Sigmoid colon (tissue), 7 donors: ENCODE results near the gene RBBP5. TPM values are rescaled to one million over a fixed set of nuclear protein-coding genes. Genes with fewer than 3 reads are reported as not detected.

Source experiments
- DNase-seq: peaks from one replicate; pipeline ENCODE4 v3.0.0-alpha.2; 2019
- H3K27ac ChIP-seq, 4 donors: fragments of 200-600 bp; sonication (generic); one replicate each; pipeline ENCODE4 v1.5.1; 2016 to 2019; ENCODE audit warnings: mild to moderate bottlenecking in 1 of 4
- H3K27me3 ChIP-seq, 3 donors: fragments of 200-600 bp; sonication (generic); one replicate each; pipeline ENCODE4 v1.5.1; 2019; ENCODE audit warnings: mild to moderate bottlenecking in 1 of 3
- H3K36me3 ChIP-seq, 4 donors: fragments of 200-600 bp; sonication (generic); one replicate each; pipeline ENCODE4 v1.5.1; 2016 to 2019
- H3K4me1 ChIP-seq, 4 donors: fragments of 200-600 bp; sonication (generic); one replicate each; pipeline ENCODE4 v1.5.1; 2017 to 2019
- H3K4me3 ChIP-seq, 4 donors: fragments of 200-600 bp; sonication (generic); one replicate each; pipeline ENCODE4 v1.5.1; 2017 to 2019; ENCODE audit warnings: mild to moderate bottlenecking in 2 of 4, moderate library complexity in 1 of 4
- H3K9me3 ChIP-seq, 4 donors: fragments of 200-600 bp in 3 of 4; sonication (generic) in 3 of 4; one replicate each; pipeline versions ENCODE4 v1.5.1 to v1.6.1; 2013 to 2019
- EP300 ChIP-seq, 4 donors: sonication (generic); formaldehyde crosslinking; IDR thresholded peaks; one replicate each; pipeline ENCODE4 v1.6.1; 2017; ENCODE audit warnings: antibody characterized with exemption in 4 of 4
- POLR2A ChIP-seq, 2 donors: fragments of 450-650 bp; IDR thresholded peaks; one replicate each; pipeline ENCODE4 v1.6.1; 2016; ENCODE audit warnings: antibody characterized with exemption in 2 of 2, mild to moderate bottlenecking in 2 of 2, moderate library complexity in 2 of 2
- POLR2AphosphoS5 ChIP-seq, 4 donors: sonication (generic); formaldehyde crosslinking; IDR thresholded peaks; one replicate each; pipeline ENCODE4 v1.6.1; 2017; ENCODE audit warnings: antibody characterized with exemption in 4 of 4
- WGBS, 2 donors: extraction: QIAGEN DNeasy Blood & Tissue Kit; methylation state at CpG; one replicate each; pipeline ENCODE4 v1.1.7; 2013; 5-methylcytosine and 5-hydroxymethylcytosine counted together
- intact Hi-C: fragments of 100-400 bp; cut with DNase I; formaldehyde crosslinking; loops from one replicate; pipeline ENCODE4 v1.15.1; 2023
- polyA plus RNA-seq, 3 donors: library from polyadenylated mRNA; stranded (reverse); fragments of 200-250 nt; gene quantifications; one replicate each; pipeline ENCODE4 v1.2.3, GENCODE V29; 2013
- total RNA-seq, 4 donors: library from RNA; depleted of rRNA; stranded (reverse); fragments of >200 nt; gene quantifications; one replicate each; pipeline ENCODE4 v1.1.0, GENCODE V29; 2016
- TF ChIP-seq, protein P1 (sequence below), 4 experiments: fragments of 450-650 bp in 3 of 4; fragments of 200-600 bp in 1 of 4; IDR thresholded peaks; one replicate each; pipeline ENCODE4 v1.5.1; 2016 to 2019; ENCODE audit warnings: antibody characterized with exemption in 4 of 4, mild to moderate bottlenecking in 3 of 4, moderate library complexity in 2 of 4
- donor health status: healthy with polysubstance abuse.
- donor health status: Bipolar disorder and iron deficiency.
- donor health status: healthy.

RBBP5 gene
- total and polyA plus RNA-seq, 7 donors: 6.6 to 36.5 (median 12.2) TPM

DNA sequence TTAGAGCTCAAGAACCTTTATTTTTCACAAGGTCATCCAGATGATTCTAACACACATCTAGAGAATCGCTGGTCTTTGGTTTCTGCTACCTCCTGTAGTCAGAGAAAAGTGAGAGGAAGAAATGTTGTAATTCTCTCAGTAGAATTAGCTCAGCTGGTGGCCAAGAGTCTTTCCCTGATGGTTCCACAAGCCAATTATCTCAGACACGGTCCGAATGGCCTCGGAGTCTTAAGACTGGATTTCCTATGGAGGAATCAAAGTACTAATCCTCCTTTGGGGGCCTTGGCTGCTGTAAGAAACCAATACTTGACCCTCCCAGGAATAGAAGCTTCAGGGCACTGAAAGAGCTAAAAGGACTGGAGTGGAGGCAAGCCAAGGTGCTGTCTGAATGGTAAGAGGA lies 39.3 kb downstream of the RBBP5 start:
- no peaks in the 10 kb centered on the region for H3K9me3 ChIP-seq
- no peak overlapping the region for H3K4me3 ChIP-seq
- intact Hi-C loops: no loop called here
- H3K4me1 ChIP-seq: no peaks in the 10 kb centered on the region
- H3K27ac ChIP-seq: no peak overlapping the region
- TF ChIP-seq POLR2A (IDR thresholded peaks at IDR 0.05) (no peak), EP300 (IDR thresholded peaks at IDR 0.05) (no peak), POLR2AphosphoS5 (IDR thresholded peaks at IDR 0.05) (no peak)
- TF ChIP-seq, protein P1, sequence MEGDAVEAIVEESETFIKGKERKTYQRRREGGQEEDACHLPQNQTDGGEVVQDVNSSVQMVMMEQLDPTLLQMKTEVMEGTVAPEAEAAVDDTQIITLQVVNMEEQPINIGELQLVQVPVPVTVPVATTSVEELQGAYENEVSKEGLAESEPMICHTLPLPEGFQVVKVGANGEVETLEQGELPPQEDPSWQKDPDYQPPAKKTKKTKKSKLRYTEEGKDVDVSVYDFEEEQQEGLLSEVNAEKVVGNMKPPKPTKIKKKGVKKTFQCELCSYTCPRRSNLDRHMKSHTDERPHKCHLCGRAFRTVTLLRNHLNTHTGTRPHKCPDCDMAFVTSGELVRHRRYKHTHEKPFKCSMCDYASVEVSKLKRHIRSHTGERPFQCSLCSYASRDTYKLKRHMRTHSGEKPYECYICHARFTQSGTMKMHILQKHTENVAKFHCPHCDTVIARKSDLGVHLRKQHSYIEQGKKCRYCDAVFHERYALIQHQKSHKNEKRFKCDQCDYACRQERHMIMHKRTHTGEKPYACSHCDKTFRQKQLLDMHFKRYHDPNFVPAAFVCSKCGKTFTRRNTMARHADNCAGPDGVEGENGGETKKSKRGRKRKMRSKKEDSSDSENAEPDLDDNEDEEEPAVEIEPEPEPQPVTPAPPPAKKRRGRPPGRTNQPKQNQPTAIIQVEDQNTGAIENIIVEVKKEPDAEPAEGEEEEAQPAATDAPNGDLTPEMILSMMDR (IDR thresholded peaks at IDR 0.05): no peak
- 94 to 96% methylated on average over 4 of the region's 4 CpGs for WGBS, 2 donors
- no peak for DNase-seq
- H3K36me3 ChIP-seq: peaks cover 0 to 47% (median 5%) of the 10 kb centered on the region in 4 donors
- no peaks in the 10 kb centered on the region for H3K27me3 ChIP-seq

DNA sequence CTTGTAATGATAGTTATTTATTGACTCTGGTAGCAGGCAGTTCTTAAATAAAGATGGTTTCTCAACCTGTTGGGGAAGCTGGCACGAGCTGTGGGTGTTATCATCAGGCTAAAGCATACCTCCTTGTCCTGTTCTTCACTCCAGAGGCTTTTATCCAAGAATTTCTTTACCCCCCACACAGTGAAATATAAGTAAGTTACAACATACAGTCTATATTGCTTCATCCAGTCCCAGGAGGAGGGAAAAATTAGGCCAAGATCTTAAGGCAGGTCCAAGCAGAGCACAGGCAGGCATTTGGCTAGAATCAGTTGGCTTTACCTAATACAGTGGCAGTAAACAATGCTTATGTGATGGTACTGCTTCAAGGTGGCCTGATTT lies 43.9 kb downstream of the RBBP5 start:
- Histone ChIP-seq H3K9me3 (no peaks in the 10 kb centered on the region), H3K4me3 (no peak overlapping the region), H3K36me3 (peaks cover 0 to 5% (median 0%) of the 10 kb centered on the region in 4 donors), H3K27me3 (no peaks in the 10 kb centered on the region), H3K27ac (no peak overlapping the region), H3K4me1 (no peaks in the 10 kb centered on the region)
- intact Hi-C loops: no loop called here
- 81 to 82% methylated on average over 1 of the region's 1 CpG for WGBS, 2 donors
- TF ChIP-seq POLR2AphosphoS5 (IDR thresholded peaks at IDR 0.05) (no peak), POLR2A (IDR thresholded peaks at IDR 0.05) (no peak), EP300 (IDR thresholded peaks at IDR 0.05) (no peak)
- TF ChIP-seq, protein P1 (IDR thresholded peaks at IDR 0.05): no peak
- DNase-seq: no peak

DNA sequence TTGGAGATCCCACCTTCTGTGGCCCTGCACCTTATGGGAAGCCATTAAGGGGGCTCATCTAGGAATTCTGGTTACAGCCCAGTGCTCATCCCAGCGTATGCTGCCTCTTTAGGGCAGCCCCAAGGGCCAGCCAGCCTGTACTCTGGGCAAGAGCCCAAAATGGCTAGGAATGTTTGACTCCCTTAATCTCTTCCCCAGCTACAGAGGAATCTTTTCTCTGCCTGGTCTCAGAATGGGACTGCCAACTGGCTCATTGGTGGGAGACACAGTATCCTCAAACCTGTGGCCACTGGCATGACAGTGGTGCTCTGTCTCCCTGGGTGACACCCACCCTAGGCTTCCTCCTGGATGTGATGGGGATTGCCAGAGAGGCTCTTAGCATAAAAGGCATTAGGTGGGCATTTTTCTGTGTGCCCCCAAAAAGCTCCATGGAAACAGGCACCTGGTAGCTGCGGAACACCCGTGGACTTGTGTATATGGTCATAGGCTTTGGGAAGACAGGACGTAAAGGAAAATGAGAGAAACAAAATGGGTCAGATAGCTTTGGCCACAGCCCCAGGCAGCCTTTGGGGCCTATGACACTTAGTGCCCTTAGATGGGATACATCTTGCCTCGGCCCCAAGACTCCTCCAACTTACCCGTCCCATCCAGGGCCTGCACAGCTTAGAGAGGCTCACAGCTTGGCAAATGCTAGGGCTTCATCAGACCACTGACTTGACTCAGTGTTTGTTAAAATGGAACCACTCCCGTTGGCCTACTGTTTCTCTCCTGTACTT lies 44.4 kb downstream of the RBBP5 start:
- intact Hi-C loops: no loop called here
- TF ChIP-seq EP300 (IDR thresholded peaks at IDR 0.05): no peak
- no peak for TF ChIP-seq POLR2AphosphoS5 (IDR thresholded peaks at IDR 0.05)
- TF ChIP-seq POLR2A (IDR thresholded peaks at IDR 0.05): no peak
- TF ChIP-seq, protein P1 (IDR thresholded peaks at IDR 0.05): no peak
- 94% methylated on average over 7 of the region's 7 CpGs for WGBS, 2 donors

DNA sequence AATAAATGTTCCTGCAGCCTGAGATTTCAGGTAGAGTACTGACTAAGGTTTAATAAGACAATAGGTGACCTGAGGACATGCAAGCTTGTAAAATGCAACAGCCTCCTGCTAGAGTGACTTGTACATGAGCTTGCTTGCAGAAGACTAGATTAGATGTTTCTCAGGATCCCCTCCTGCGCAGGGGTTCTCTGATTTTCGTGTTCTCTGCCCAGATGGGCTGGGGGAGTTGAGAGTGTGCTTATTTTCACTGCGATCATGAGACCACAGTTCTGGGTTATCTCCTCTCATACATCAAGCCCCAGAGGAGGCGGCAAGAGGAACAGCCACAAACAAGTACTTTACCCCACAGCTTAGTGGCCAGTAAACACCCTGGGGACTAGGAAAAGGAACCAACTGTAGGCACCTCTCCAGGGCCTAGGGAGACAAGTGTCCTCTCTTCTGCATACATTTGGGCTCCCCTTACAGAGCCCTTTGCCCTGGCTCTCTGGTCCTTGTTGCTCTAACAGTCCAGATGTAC lies 45.5 kb downstream of the RBBP5 start:
- H3K4me3 ChIP-seq: no peak overlapping the region
- TF ChIP-seq POLR2A (IDR thresholded peaks at IDR 0.05) (no peak), EP300 (IDR thresholded peaks at IDR 0.05) (no peak), POLR2AphosphoS5 (IDR thresholded peaks at IDR 0.05) (no peak)
- TF ChIP-seq, protein P1 (IDR thresholded peaks at IDR 0.05): no peak
- intact Hi-C loops: no loop called here
- no peaks in the 10 kb centered on the region for H3K9me3 ChIP-seq
- WGBS, 2 donors: 84% methylated on average over 4 of the region's 4 CpGs
- H3K27ac ChIP-seq: no peak overlapping the region
- no peaks in the 10 kb centered on the region for H3K4me1 ChIP-seq
- H3K27me3 ChIP-seq: no peaks in the 10 kb centered on the region
- H3K36me3 ChIP-seq: no peaks in the 10 kb centered on the region
- no peak for DNase-seq

More for the DNA sequence above, 44.4 kb downstream of the RBBP5 start:
- Histone ChIP-seq H3K36me3 (no peaks in the 10 kb centered on the region), H3K4me1 (no peaks in the 10 kb centered on the region), H3K27ac (no peak overlapping the region), H3K27me3 (no peaks in the 10 kb centered on the region), H3K9me3 (no peaks in the 10 kb centered on the region), H3K4me3 (no peak overlapping the region)
- no peak for DNase-seq
